ENCODE data around the gene IMMT.

GRCh38 chr2:86243272-86243671, 48.0 kb upstream of the IMMT start:
- TF ChIP-seq POLR2A (IDR thresholded peaks at IDR 0.05; ENCODE audit: extremely low read depth, insufficient read length) (no peak), CTCF (IDR thresholded peaks at IDR 0.05; ENCODE audit: low read depth, low read length) (no peak), MYC (IDR thresholded peaks at IDR 0.05; ENCODE audit: low read depth, low read length) (no peak), MAX (IDR thresholded peaks at IDR 0.05; ENCODE audit: low read depth, low read length) (no peak)

All from NB4 (cell line).